K562 (cell line): ENCODE results near the gene EXOC4.

Experiments used
- POLR2A ChIP-seq: fragments of 450-650 bp; conservative IDR thresholded peaks from 2 replicates; pipeline ENCODE4 v1.6.1; 2016
- POLR3G ChIP-seq: IDR thresholded peaks from 2 replicates; pipeline ENCODE4 v1.6.1; 2011; ENCODE audit not compliant: insufficient read length, insufficient replicate concordance; ENCODE audit errors: extremely low read depth
- RB1 ChIP-seq: fragments of 450-650 bp; IDR thresholded peaks from 2 replicates; pipeline ENCODE4 v1.6.1; 2017; ENCODE audit warnings: low read depth, mild to moderate bottlenecking
- SMARCE1 ChIP-seq: fragments of 450-650 bp; IDR thresholded peaks from 2 replicates; pipeline ENCODE4 v1.7.1; 2016; ENCODE audit warnings: mild to moderate bottlenecking
- TF ChIP-seq, protein P1 (sequence below): fragments of 450-650 bp; IDR thresholded peaks from 2 replicates; pipeline ENCODE4 v1.7.0; 2016; ENCODE audit warnings: borderline replicate concordance
- TF ChIP-seq, protein P2 (sequence below), 2 experiments: IDR thresholded peaks in 1 of 2; conservative IDR thresholded peaks in 1 of 2; 2 replicates each; pipeline ENCODE4 v1.6.1; 2016; ENCODE audit warnings: low read depth in 2 of 2, mild to moderate bottlenecking in 1 of 2, missing compliant biosample characterization in 1 of 2, missing genetic modification characterization in 1 of 2, moderate library complexity in 1 of 2
- TF ChIP-seq, protein P3 (sequence below): sonication (generic); IDR thresholded peaks from 2 replicates; pipeline ENCODE4 v1.6.1; 2016

DNA sequence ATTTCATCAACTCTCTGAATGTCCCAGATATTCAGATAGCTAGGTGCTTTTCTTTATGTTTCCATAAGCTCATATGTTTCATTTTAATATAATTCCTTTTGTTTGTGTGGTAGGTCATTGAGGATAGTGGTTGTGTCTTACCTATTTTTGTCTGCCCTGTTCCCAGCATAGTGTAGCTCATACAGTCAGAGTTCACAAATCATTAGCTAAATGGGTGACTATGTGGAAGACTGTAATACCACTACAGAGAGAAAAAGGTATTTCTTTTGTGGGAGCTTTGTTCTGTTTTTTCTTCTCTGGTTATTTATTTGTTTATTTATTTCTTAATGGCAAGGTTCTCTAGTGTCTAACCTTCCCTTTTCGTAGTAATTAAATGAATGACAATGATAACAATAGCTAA lies 39.8 kb downstream of the EXOC4 start:
- TF ChIP-seq, protein P1, sequence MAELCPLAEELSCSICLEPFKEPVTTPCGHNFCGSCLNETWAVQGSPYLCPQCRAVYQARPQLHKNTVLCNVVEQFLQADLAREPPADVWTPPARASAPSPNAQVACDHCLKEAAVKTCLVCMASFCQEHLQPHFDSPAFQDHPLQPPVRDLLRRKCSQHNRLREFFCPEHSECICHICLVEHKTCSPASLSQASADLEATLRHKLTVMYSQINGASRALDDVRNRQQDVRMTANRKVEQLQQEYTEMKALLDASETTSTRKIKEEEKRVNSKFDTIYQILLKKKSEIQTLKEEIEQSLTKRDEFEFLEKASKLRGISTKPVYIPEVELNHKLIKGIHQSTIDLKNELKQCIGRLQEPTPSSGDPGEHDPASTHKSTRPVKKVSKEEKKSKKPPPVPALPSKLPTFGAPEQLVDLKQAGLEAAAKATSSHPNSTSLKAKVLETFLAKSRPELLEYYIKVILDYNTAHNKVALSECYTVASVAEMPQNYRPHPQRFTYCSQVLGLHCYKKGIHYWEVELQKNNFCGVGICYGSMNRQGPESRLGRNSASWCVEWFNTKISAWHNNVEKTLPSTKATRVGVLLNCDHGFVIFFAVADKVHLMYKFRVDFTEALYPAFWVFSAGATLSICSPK, result no peak
- no peak for TF ChIP-seq POLR2A
- TF ChIP-seq, protein P2, sequence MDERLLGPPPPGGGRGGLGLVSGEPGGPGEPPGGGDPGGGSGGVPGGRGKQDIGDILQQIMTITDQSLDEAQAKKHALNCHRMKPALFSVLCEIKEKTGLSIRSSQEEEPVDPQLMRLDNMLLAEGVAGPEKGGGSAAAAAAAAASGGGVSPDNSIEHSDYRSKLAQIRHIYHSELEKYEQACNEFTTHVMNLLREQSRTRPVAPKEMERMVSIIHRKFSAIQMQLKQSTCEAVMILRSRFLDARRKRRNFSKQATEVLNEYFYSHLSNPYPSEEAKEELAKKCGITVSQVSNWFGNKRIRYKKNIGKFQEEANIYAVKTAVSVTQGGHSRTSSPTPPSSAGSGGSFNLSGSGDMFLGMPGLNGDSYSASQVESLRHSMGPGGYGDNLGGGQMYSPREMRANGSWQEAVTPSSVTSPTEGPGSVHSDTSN (CRISPR knock-in tag; IDR thresholded peaks at IDR 0.05; ENCODE audit: low read depth), result no peak
- TF ChIP-seq, protein P2 (tag; conservative IDR thresholded peaks at IDR 0.05; ENCODE audit: low read depth), result no peak
- no peak for TF ChIP-seq SMARCE1
- TF ChIP-seq RB1, result no peak
- TF ChIP-seq POLR3G, result no peak
- TF ChIP-seq, protein P3, sequence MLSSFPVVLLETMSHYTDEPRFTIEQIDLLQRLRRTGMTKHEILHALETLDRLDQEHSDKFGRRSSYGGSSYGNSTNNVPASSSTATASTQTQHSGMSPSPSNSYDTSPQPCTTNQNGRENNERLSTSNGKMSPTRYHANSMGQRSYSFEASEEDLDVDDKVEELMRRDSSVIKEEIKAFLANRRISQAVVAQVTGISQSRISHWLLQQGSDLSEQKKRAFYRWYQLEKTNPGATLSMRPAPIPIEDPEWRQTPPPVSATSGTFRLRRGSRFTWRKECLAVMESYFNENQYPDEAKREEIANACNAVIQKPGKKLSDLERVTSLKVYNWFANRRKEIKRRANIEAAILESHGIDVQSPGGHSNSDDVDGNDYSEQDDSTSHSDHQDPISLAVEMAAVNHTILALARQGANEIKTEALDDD, result no peak
